Measurements from ENCODE around the gene FAM209A. TPM values are rescaled to one million over a fixed set of nuclear protein-coding genes. Genes with fewer than 3 reads are reported as not detected.

Gene FAM209A
- total RNA-seq, 4 donors from 2014 or later, result not detected

DNA sequence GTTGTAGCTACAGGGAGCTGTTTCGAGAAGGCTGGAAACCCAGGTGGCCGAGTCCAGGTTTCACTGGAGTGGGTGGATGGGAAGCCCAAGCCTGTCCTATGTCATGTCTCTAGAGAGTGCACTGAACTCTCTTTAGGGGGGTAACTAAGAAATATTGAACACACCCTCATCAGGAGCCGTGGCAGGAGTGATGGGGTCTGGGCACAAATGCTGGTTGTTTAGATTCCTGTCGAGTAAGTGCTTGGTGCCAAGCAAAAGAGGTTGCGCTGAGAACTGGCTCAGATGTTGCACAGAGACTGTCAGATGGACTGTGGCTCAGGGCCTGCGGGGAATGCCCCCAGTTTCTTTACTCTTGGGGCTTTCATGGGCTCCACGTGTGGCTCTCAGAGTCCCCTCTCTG lies 7.3 kb upstream of the FAM209A start:
- Histone ChIP-seq H3K27ac (peak overlapping the region in 1 of 4 donors; percentile 8), H3K4me1 (no peaks in the 10 kb centered on the region), H3K9me3 (peaks cover 0 to 21% (median 6%) of the 10 kb centered on the region in 4 donors), H3K4me3 (no peak overlapping the region), H3K27me3 (no peaks in the 10 kb centered on the region), H3K36me3 (peaks cover 0 to 56% (median 0%) of the 10 kb centered on the region in 3 donors)
- DNase-seq, result no peak
- TF ChIP-seq POLR2A (IDR thresholded peaks at IDR 0.05), result no peak
- TF ChIP-seq, protein P1, sequence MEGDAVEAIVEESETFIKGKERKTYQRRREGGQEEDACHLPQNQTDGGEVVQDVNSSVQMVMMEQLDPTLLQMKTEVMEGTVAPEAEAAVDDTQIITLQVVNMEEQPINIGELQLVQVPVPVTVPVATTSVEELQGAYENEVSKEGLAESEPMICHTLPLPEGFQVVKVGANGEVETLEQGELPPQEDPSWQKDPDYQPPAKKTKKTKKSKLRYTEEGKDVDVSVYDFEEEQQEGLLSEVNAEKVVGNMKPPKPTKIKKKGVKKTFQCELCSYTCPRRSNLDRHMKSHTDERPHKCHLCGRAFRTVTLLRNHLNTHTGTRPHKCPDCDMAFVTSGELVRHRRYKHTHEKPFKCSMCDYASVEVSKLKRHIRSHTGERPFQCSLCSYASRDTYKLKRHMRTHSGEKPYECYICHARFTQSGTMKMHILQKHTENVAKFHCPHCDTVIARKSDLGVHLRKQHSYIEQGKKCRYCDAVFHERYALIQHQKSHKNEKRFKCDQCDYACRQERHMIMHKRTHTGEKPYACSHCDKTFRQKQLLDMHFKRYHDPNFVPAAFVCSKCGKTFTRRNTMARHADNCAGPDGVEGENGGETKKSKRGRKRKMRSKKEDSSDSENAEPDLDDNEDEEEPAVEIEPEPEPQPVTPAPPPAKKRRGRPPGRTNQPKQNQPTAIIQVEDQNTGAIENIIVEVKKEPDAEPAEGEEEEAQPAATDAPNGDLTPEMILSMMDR (IDR thresholded peaks at IDR 0.05), result no peak

DNA sequence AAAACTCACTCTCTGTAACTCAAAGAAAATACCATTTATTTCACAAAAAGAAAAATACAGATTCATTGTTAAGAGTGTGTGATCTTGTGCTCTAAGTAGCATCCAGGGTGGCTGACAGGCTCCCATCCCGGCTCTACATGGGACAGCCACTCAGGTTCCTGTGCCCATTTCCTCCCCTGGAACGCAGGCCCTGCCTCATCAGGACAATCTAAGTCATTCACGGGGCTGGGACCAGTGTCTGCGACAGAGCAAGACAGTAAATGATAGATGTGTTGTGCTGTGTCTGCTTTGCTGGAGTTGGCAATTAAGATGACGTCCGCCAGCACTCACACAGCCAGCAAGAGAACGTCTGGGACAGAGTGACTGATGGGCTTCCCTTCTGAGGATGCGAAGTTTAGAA lies 6.9 kb upstream of the FAM209A start:
- no peak for DNase-seq
- Histone ChIP-seq H3K27ac (no peak overlapping the region), H3K4me1 (no peaks in the 10 kb centered on the region), H3K9me3 (peaks cover 0 to 21% (median 6%) of the 10 kb centered on the region in 4 donors), H3K27me3 (no peaks in the 10 kb centered on the region), H3K4me3 (no peak overlapping the region), H3K36me3 (peaks cover 0 to 56% (median 0%) of the 10 kb centered on the region in 3 donors)
- TF ChIP-seq, protein P1 (IDR thresholded peaks at IDR 0.05), result no peak
- TF ChIP-seq POLR2A (IDR thresholded peaks at IDR 0.05), result no peak

DNA sequence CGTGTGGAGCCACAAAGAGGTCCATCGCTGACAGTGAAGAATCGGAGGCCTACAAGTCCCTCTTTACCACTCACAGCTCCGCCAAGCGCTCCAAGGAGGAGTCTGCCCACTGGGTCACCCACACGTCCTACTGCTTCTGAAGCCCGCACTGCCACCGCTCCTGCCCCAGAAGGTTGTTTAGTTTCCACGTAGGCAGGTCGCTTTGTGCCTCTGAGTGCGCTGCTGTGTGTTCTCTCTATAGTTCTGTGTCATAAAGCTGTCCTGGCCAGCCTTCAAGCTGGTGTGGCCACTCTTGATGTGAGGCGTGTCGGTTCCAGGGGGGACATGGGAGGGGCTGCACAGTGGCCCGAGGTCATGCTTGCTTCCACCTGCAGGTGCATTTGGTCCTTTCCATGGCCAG lies 6.4 kb upstream of the FAM209A start:
- TF ChIP-seq POLR2A (IDR thresholded peaks at IDR 0.05), result no peak
- TF ChIP-seq, protein P1 (IDR thresholded peaks at IDR 0.05), result no peak
- DNase-seq, result no peak
- Histone ChIP-seq H3K4me1 (no peaks in the 10 kb centered on the region), H3K9me3 (peaks cover 0 to 21% (median 6%) of the 10 kb centered on the region in 4 donors), H3K27me3 (no peaks in the 10 kb centered on the region), H3K4me3 (no peak overlapping the region), H3K36me3 (peaks cover 0 to 56% (median 0%) of the 10 kb centered on the region in 3 donors), H3K27ac (no peak overlapping the region)

DNA sequence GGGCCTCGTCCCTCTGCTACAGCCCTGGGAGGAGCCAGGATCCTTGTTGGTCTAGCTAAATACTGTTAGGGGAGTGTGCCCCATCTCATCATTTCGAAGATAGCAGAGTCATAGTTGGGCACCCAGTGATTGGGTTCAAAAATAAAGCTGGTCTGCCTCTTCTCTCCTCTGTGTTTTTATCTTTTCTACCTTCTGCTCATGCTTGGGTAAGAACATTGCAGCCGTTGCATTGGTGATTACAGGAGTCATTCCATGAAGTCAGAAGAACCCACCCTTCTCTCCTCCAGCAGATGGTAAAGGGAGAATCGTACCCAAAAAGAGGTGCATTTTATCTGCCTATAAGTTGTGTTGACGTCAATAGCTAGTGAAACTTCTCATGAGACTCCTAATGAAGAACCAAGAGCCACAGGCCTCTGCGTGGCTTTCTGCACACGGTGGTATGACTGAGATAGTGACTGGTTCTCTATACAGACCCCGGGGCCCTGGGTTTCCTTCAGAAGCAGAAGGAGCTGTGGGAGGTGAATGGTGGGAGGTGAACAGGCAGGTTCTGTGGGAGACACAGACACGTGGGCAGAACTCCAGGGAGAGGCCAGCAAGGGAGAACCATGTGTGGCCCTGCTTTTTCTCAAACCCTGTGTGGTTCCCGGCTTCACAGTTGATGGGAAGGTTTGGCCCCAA lies 5.7 kb upstream of the FAM209A start:
- Histone ChIP-seq H3K27ac (no peak overlapping the region), H3K4me1 (no peaks in the 10 kb centered on the region), H3K27me3 (no peaks in the 10 kb centered on the region), H3K4me3 (no peak overlapping the region), H3K9me3 (peaks cover 0 to 21% (median 6%) of the 10 kb centered on the region in 4 donors), H3K36me3 (peaks cover 0 to 49% (median 0%) of the 10 kb centered on the region in 3 donors)
- no peak for DNase-seq
- TF ChIP-seq, protein P1 (IDR thresholded peaks at IDR 0.05), result no peak
- TF ChIP-seq POLR2A (IDR thresholded peaks at IDR 0.05), result no peak

DNA sequence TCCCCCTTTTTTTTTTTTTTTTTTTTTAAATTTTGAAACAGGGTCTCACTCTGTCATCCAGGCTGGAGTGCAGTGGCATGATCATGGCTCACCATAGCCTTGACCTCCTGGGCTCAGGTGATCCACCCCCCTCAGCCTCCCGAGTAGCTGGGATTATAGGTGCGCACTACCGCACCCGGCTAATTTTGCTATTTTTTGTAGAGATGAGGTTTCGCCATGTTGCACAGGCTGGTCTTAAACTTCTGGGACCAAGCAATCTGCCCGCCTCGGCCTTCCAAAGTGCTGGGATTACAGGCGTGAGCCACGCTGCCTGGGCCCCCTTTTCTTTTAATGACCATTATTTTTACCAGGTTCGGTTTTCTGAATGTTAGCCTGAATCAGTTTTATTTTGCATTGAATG lies 5.0 kb upstream of the FAM209A start:
- Histone ChIP-seq H3K27ac (no peak overlapping the region), H3K36me3 (peaks cover 0 to 46% (median 0%) of the 10 kb centered on the region in 3 donors), H3K4me3 (no peak overlapping the region), H3K4me1 (no peaks in the 10 kb centered on the region), H3K9me3 (peaks cover 0 to 21% (median 6%) of the 10 kb centered on the region in 4 donors), H3K27me3 (no peaks in the 10 kb centered on the region)
- no peak for DNase-seq
- TF ChIP-seq POLR2A (IDR thresholded peaks at IDR 0.05), result no peak
- TF ChIP-seq, protein P1 (IDR thresholded peaks at IDR 0.05), result no peak

All from Peyer's patch (tissue), 4 donors.